Measurements from ENCODE around the gene PYCARD. TPM values are rescaled to one million over a fixed set of nuclear protein-coding genes. Genes with fewer than 3 reads are reported as not detected.

The PYCARD gene
- total and polyA plus RNA-seq, 9 of the 15 experiments (the other 6 are each of a cell fraction or from before 2014, with no cell fraction given) = 1.3 to 28.4 (median 6.0) TPM

DNA sequence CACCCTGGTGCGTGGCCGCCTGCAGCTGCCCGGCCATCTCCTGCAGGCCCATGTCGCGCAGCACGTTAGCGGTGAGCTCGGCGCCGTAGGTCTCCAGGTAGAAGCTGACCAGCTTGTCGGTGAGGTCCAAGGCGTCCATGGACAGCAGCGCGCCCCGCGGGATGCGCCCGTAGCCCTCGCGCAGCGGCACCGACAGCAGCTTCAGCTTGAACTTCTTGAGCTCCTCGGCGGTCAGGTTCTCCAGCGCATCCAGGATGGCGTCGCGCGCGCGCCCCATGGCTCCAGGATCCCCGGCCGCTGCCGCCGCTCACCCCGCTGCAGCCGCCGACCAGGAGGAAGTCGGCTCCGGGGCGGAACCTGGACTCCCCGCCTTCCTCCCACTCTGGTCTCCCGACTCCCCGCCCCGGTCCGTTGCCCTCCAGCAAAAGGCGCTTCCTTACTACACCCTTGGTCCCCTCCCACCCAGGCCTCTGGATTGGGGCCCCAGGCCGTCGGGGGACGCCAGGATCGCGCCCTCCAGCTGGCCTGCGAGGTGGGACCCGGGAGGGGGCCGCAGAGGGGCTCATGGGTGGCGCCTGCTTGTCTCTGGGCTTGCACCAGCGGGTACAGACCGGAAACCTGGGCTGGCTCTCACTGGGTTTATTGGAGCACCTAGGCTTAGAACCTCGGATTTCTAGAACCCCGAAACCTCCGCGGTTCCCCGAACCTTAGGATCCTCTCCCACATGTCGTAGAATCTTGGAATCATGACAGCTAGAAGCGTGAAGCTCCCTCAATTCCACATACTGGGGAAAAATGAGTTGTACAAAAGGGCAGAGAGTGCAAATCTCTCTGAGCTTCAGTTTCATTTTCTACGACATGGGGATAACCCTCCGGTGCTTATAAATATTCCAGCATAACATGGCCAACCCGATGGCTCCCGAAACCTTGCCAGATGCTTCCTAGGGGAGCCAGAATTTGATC, at the start of gene PYCARD (continued):
- peak; percentile 12; the same call in 1 of the 2 replicates for TF ChIP-seq ZBTB33 (CRISPR knock-in tag; IDR thresholded peaks at IDR 0.05)
- TF ChIP-seq PHF21A (IDR thresholded peaks at IDR 0.05; ENCODE audit: borderline replicate concordance, low read depth) = no peak
- TF ChIP-seq, protein P1, sequence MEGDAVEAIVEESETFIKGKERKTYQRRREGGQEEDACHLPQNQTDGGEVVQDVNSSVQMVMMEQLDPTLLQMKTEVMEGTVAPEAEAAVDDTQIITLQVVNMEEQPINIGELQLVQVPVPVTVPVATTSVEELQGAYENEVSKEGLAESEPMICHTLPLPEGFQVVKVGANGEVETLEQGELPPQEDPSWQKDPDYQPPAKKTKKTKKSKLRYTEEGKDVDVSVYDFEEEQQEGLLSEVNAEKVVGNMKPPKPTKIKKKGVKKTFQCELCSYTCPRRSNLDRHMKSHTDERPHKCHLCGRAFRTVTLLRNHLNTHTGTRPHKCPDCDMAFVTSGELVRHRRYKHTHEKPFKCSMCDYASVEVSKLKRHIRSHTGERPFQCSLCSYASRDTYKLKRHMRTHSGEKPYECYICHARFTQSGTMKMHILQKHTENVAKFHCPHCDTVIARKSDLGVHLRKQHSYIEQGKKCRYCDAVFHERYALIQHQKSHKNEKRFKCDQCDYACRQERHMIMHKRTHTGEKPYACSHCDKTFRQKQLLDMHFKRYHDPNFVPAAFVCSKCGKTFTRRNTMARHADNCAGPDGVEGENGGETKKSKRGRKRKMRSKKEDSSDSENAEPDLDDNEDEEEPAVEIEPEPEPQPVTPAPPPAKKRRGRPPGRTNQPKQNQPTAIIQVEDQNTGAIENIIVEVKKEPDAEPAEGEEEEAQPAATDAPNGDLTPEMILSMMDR (IDR thresholded peaks at IDR 0.05 in 2 of 3, conservative IDR thresholded peaks at IDR 0.05 in 1 of 3; ENCODE audit: insufficient read depth in 2 of 3, low read depth in 1 of 3, low read length in 3 of 3) = no peak

DNA sequence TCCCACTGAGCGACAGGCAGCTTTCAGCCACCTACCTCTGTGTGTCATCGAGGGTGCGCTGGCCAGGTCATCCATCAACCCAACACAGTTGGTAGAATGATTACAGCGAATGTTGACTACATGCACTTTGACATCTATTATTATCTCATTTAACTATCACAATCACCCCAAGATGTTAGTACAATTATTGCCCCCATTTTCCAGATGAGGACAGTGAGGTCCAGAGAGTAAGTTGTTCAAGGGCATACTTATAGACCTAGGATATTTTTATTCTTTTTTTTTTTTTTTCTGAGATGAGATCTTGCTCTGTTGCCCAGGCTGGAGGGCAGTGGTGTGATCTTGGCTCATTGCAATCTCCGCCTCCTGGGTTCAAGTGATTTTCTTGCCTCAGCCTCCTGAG, 48.9 kb upstream of the PYCARD start:
- Histone ChIP-seq H3K9ac (ENCODE audit: insufficient read depth in 1 of 2, low read depth in 2 of 2, low read length in 2 of 2) (no peak overlapping the region; a peak in 1 of 4 replicates), H4K20me1 (replicated peaks; ENCODE audit: control insufficient read depth, insufficient read depth, low read length) (no peaks in the 10 kb centered on the region), H3K27ac (ENCODE audit: extremely low read depth, low read depth, low read length) (no peak overlapping the region), H3K9me1 (ENCODE audit: control insufficient read depth, insufficient read depth, low read length) (no peaks in the 10 kb centered on the region), H3K79me2 (ENCODE audit: control insufficient read depth, insufficient read depth, low read length) (no peaks in the 10 kb centered on the region), H3K36me3 (ENCODE audit: control insufficient read depth, insufficient read depth, low read length) (no peaks in the 10 kb centered on the region), H2AFZ (ENCODE audit: low read depth, low read length) (no peak overlapping the region), H3K4me2 (ENCODE audit: insufficient read depth, low read length) (no peak overlapping the region), H3K9me3 (replicated peaks; ENCODE audit: control insufficient read depth, insufficient read depth, low read depth, low read length) (no peaks in the 10 kb centered on the region), H3K4me3 (no peak overlapping the region), H3K27me3 (ENCODE audit: control insufficient read depth in 2 of 2, insufficient read depth in 2 of 2, low read length in 2 of 2) (no peaks in the 10 kb centered on the region), H3K4me1 (replicated peaks in 1 of 2; ENCODE audit: control insufficient read depth in 2 of 2, insufficient read depth in 2 of 2, low read length in 2 of 2) (peaks cover 27 to 32% of the 10 kb centered on the region in 2 experiments)
- ChIA-PET POLR2A (no interaction called here), CTCF (ENCODE audit: low intra/inter-chr PET ratio) (no interaction called here)
- 89% methylated on average over 5 of the region's 5 CpGs for WGBS (ENCODE audit: insufficient coverage, low coverage, missing lambda C conversion rate)
- no peak for DNase-seq (ENCODE audit: extremely low read depth in 1 of 4, low spot score in 3 of 4)
- ATAC-seq = no peak
- intact Hi-C loops (cut with micrococcal nuclease) = no loop called here
- in situ Hi-C loops (cut with MboI) = no loop called here
- no peak for FAIRE-seq
- no peak for TF ChIP-seq IRF2 (CRISPR knock-in tag; IDR thresholded peaks at IDR 0.05)
- peak; percentile 85 for TF ChIP-seq RBM25 (IDR thresholded peaks at IDR 0.05; ENCODE audit: low read depth, low read length, severe bottlenecking)
- peak; percentile 64 for TF ChIP-seq ESRRA (IDR thresholded peaks at IDR 0.05; ENCODE audit: borderline replicate concordance, low read depth)
- 0 out of 2 replicates have a peak, but pooled peaks have one; percentile 17 for TF ChIP-seq SMARCA5 (IDR thresholded peaks at IDR 0.05)
- peak; percentile 78 for TF ChIP-seq ADNP (tag; IDR thresholded peaks at IDR 0.05)
- TF ChIP-seq ZNF282 (CRISPR knock-in tag; IDR thresholded peaks at IDR 0.05) = no peak
- no peak for TF ChIP-seq TGIF2 (CRISPR knock-in tag; IDR thresholded peaks at IDR 0.05)
- TF ChIP-seq KDM1A (IDR thresholded peaks at IDR 0.05) = peak in 1 of 2 experiments; percentile 58; a peak in 2 of 4 replicates
- TF ChIP-seq HDAC2 (IDR thresholded peaks at IDR 0.05) = peak; percentile 64; the same call in 1 of the 2 replicates
- peak; percentile 19 for TF ChIP-seq PHF20 (IDR thresholded peaks at IDR 0.05; ENCODE audit: partially characterized antibody)
- peak; percentile 96 for TF ChIP-seq BCOR (IDR thresholded peaks at IDR 0.05)
- TF ChIP-seq NR3C1 (CRISPR knock-in tag; IDR thresholded peaks at IDR 0.05) = no peak
- BruUV-seq (replicated peaks) = no TSS peak

Measured in K562 (cell line).